Measurements from ENCODE around the gene AKAP5.
A peak's percentile ranks its signal among the peaks of the same experiment; 100 is the strongest.

Gene AKAP5

GRCh38 chr14:64439141-64439540, 26.2 kb upstream of the AKAP5 start:
- Histone ChIP-seq H3K4me3 (ENCODE audit: low read depth, low read length) (no peak overlapping the region), H3K9me3 (ENCODE audit: control insufficient read depth, insufficient read depth, low read depth, low read length) (no peaks in the 10 kb centered on the region), H3K4me1 (ENCODE audit: control insufficient read depth, insufficient read depth, low read length) (no peaks in the 10 kb centered on the region), H3K27me3 (ENCODE audit: control insufficient read depth, insufficient read depth, low read length) (no peaks in the 10 kb centered on the region), H3K27ac (ENCODE audit: low read depth, low read length) (no peak overlapping the region), H3K9ac (ENCODE audit: low read length) (no peak overlapping the region), H3K36me3 (ENCODE audit: control insufficient read depth, insufficient read depth, low read length) (peaks cover 91% of the 10 kb centered on the region)

GRCh38 chr14:64440494-64440893, 24.8 kb upstream of the AKAP5 start:
- no peaks in the 10 kb centered on the region for H3K9me3 ChIP-seq (ENCODE audit: control insufficient read depth, insufficient read depth, low read depth, low read length)
- H3K36me3 ChIP-seq (ENCODE audit: control insufficient read depth, insufficient read depth, low read length): peaks cover 92% of the 10 kb centered on the region
- H3K4me1 ChIP-seq (ENCODE audit: control insufficient read depth, insufficient read depth, low read length): no peaks in the 10 kb centered on the region; the same call in 1 of the 2 replicates
- H3K27ac ChIP-seq (ENCODE audit: low read depth, low read length): no peak overlapping the region
- no peaks in the 10 kb centered on the region for H3K27me3 ChIP-seq (ENCODE audit: control insufficient read depth, insufficient read depth, low read length)
- H3K9ac ChIP-seq (ENCODE audit: low read length): no peak overlapping the region
- H3K4me3 ChIP-seq (ENCODE audit: low read depth, low read length): no peak overlapping the region

- Histone ChIP-seq H3K9me3 (ENCODE audit: control insufficient read depth, insufficient read depth, low read depth, low read length) (no peaks in the 10 kb centered on the region), H3K4me3 (ENCODE audit: low read depth, low read length) (no peak overlapping the region), H3K27me3 (ENCODE audit: control insufficient read depth, insufficient read depth, low read length) (no peaks in the 10 kb centered on the region), H3K36me3 (ENCODE audit: control insufficient read depth, insufficient read depth, low read length) (peaks cover 86% of the 10 kb centered on the region), H3K9ac (ENCODE audit: low read length) (no peak overlapping the region), H3K4me1 (ENCODE audit: control insufficient read depth, insufficient read depth, low read length) (no peaks in the 10 kb centered on the region; the same call in 1 of the 2 replicates), H3K27ac (ENCODE audit: low read depth, low read length) (no peak overlapping the region)
Measured at GRCh38 chr14:64442300-64442988, 22.9 kb upstream of the AKAP5 start.

- H3K27ac ChIP-seq (ENCODE audit: low read depth, low read length): no peak overlapping the region
- no peak overlapping the region for H3K4me3 ChIP-seq (ENCODE audit: low read depth, low read length)
- H3K27me3 ChIP-seq (ENCODE audit: control insufficient read depth, insufficient read depth, low read length): no peaks in the 10 kb centered on the region
- no peaks in the 10 kb centered on the region; the same call in 1 of the 2 replicates for H3K4me1 ChIP-seq (ENCODE audit: control insufficient read depth, insufficient read depth, low read length)
- peaks cover 86% of the 10 kb centered on the region for H3K36me3 ChIP-seq (ENCODE audit: control insufficient read depth, insufficient read depth, low read length)
- no peak overlapping the region for H3K9ac ChIP-seq (ENCODE audit: low read length)
- H3K9me3 ChIP-seq (ENCODE audit: control insufficient read depth, insufficient read depth, low read depth, low read length): no peaks in the 10 kb centered on the region
Measured at GRCh38 chr14:64444140-64444539, 21.2 kb upstream of the AKAP5 start.

GRCh38 chr14:64444984-64445845, 20.1 kb upstream of the AKAP5 start:
- H3K4me1 ChIP-seq (ENCODE audit: control insufficient read depth, insufficient read depth, low read length): no peaks in the 10 kb centered on the region; the same call in 1 of the 2 replicates
- peaks cover 89% of the 10 kb centered on the region for H3K36me3 ChIP-seq (ENCODE audit: control insufficient read depth, insufficient read depth, low read length)
- H3K27ac ChIP-seq (ENCODE audit: low read depth, low read length): peak overlapping the region; percentile 56; the same call in 1 of the 2 replicates
- H3K9ac ChIP-seq (ENCODE audit: low read length): no peak overlapping the region
- H3K9me3 ChIP-seq (ENCODE audit: control insufficient read depth, insufficient read depth, low read depth, low read length): no peaks in the 10 kb centered on the region
- H3K27me3 ChIP-seq (ENCODE audit: control insufficient read depth, insufficient read depth, low read length): no peaks in the 10 kb centered on the region
- no peak overlapping the region for H3K4me3 ChIP-seq (ENCODE audit: low read depth, low read length)

- Histone ChIP-seq H3K4me1 (ENCODE audit: control insufficient read depth, insufficient read depth, low read length) (no peaks in the 10 kb centered on the region; the same call in 1 of the 2 replicates), H3K9me3 (ENCODE audit: control insufficient read depth, insufficient read depth, low read depth, low read length) (no peaks in the 10 kb centered on the region), H3K27me3 (ENCODE audit: control insufficient read depth, insufficient read depth, low read length) (no peaks in the 10 kb centered on the region), H3K4me3 (ENCODE audit: low read depth, low read length) (no peak overlapping the region), H3K9ac (ENCODE audit: low read length) (no peak overlapping the region), H3K36me3 (ENCODE audit: control insufficient read depth, insufficient read depth, low read length) (peaks cover 86% of the 10 kb centered on the region), H3K27ac (ENCODE audit: low read depth, low read length) (no peak overlapping the region)
Measured at GRCh38 chr14:64447876-64448670, 17.2 kb upstream of the AKAP5 start.

- no peak overlapping the region for H3K4me3 ChIP-seq (ENCODE audit: low read depth, low read length)
- no peak overlapping the region for H3K9ac ChIP-seq (ENCODE audit: low read length)
- H3K36me3 ChIP-seq (ENCODE audit: control insufficient read depth, insufficient read depth, low read length): peaks cover 87% of the 10 kb centered on the region
- no peaks in the 10 kb centered on the region; the same call in 1 of the 2 replicates for H3K4me1 ChIP-seq (ENCODE audit: control insufficient read depth, insufficient read depth, low read length)
- H3K27ac ChIP-seq (ENCODE audit: low read depth, low read length): no peak overlapping the region
- H3K9me3 ChIP-seq (ENCODE audit: control insufficient read depth, insufficient read depth, low read depth, low read length): no peaks in the 10 kb centered on the region
- no peaks in the 10 kb centered on the region for H3K27me3 ChIP-seq (ENCODE audit: control insufficient read depth, insufficient read depth, low read length)
Measured at GRCh38 chr14:64450255-64450654, 15.0 kb upstream of the AKAP5 start.

GRCh38 chr14:64454671-64455070, 10.6 kb upstream of the AKAP5 start:
- Histone ChIP-seq H3K36me3 (ENCODE audit: control insufficient read depth, insufficient read depth, low read length) (peaks cover 91% of the 10 kb centered on the region), H3K9ac (ENCODE audit: low read length) (no peak overlapping the region), H3K9me3 (ENCODE audit: control insufficient read depth, insufficient read depth, low read depth, low read length) (no peaks in the 10 kb centered on the region), H3K4me1 (ENCODE audit: control insufficient read depth, insufficient read depth, low read length) (no peaks in the 10 kb centered on the region), H3K4me3 (ENCODE audit: low read depth, low read length) (no peak overlapping the region), H3K27me3 (ENCODE audit: control insufficient read depth, insufficient read depth, low read length) (no peaks in the 10 kb centered on the region), H3K27ac (ENCODE audit: low read depth, low read length) (no peak overlapping the region)

GRCh38 chr14:64459405-64460136, 5.7 kb upstream of the AKAP5 start:
- no peak overlapping the region for H3K4me3 ChIP-seq (ENCODE audit: low read depth, low read length)
- peaks cover under 1% of the 10 kb centered on the region; the same call in 1 of the 2 replicates for H3K4me1 ChIP-seq (ENCODE audit: control insufficient read depth, insufficient read depth, low read length)
- H3K27me3 ChIP-seq (ENCODE audit: control insufficient read depth, insufficient read depth, low read length): no peaks in the 10 kb centered on the region
- H3K9me3 ChIP-seq (ENCODE audit: control insufficient read depth, insufficient read depth, low read depth, low read length): no peaks in the 10 kb centered on the region
- H3K27ac ChIP-seq (ENCODE audit: low read depth, low read length): no peak overlapping the region
- H3K9ac ChIP-seq (ENCODE audit: low read length): no peak overlapping the region
- H3K36me3 ChIP-seq (ENCODE audit: control insufficient read depth, insufficient read depth, low read length): peaks cover 68% of the 10 kb centered on the region

GRCh38 chr14:64461221-64461620, 4.1 kb upstream of the AKAP5 start:
- no peak overlapping the region for H3K9ac ChIP-seq (ENCODE audit: low read length)
- no peak overlapping the region for H3K4me3 ChIP-seq (ENCODE audit: low read depth, low read length)
- peaks cover 8% of the 10 kb centered on the region for H3K4me1 ChIP-seq (ENCODE audit: control insufficient read depth, insufficient read depth, low read length)
- no peak overlapping the region for H3K27ac ChIP-seq (ENCODE audit: low read depth, low read length)
- peaks cover 51% of the 10 kb centered on the region for H3K36me3 ChIP-seq (ENCODE audit: control insufficient read depth, insufficient read depth, low read length)
- H3K27me3 ChIP-seq (ENCODE audit: control insufficient read depth, insufficient read depth, low read length): no peaks in the 10 kb centered on the region
- no peaks in the 10 kb centered on the region for H3K9me3 ChIP-seq (ENCODE audit: control insufficient read depth, insufficient read depth, low read depth, low read length)
